Middle frontal gyrus (tissue), 1 donor: Measurements from ENCODE around the gene KXD1.
"Not testable (repeated sequence)": the region's sequence is repeated elsewhere in the genome, so short reads cannot be mapped to it uniquely, and the experiment has no call there.

ENCODE experiments used
- DNase-seq: peaks from one replicate; pipeline ENCODE4 v3.0.0-alpha.2; 2015; ENCODE audit warnings: low spot score; ENCODE audit errors: extremely low spot score

Gene KXD1, protein sequence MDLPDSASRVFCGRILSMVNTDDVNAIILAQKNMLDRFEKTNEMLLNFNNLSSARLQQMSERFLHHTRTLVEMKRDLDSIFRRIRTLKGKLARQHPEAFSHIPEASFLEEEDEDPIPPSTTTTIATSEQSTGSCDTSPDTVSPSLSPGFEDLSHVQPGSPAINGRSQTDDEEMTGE

DNA sequence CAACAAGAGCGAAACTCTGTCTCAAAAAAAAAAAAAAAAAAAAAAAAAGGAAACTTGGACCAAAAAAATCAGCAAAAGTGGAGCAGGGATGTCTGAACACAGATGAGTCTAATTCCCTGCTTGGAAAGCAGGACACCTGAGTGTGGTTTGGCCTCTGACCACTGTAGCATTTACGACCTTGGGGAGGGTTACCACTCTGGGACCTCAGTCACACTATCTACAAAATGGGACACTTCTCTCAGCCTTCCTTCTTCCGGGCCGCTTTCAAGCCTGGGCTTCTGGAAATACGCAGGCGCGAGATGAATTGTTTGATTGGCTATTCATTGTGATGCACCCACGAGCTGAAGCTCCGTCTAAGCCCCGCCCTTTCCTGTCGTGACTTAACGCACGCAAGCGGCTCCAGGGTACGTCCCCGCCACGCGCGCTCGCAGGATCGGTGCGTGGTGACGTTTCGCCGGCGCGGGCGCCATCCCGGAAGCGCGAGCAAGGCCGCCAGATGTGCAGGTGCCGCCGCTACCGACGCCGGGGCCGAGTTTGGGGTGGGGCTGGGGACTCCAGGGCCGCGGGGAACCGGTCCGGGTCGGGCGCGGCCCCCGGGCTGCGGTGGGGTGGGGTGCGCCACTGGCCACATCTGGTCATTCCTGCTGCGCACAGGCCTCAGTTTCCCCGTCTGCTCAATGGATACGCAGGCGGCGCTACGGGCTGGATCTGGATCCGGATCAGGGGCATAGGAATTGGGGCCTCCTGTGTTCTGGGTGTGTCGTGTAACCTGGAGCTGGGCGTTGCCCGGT is at the start of gene KXD1:
TSS of gene KXD1 (plus strand) at position 460 of the 791 bp plus-strand sequence. CDS start 4,187 bp downstream, outside the sequence.
- peak; percentile 95 for DNase-seq

DNA sequence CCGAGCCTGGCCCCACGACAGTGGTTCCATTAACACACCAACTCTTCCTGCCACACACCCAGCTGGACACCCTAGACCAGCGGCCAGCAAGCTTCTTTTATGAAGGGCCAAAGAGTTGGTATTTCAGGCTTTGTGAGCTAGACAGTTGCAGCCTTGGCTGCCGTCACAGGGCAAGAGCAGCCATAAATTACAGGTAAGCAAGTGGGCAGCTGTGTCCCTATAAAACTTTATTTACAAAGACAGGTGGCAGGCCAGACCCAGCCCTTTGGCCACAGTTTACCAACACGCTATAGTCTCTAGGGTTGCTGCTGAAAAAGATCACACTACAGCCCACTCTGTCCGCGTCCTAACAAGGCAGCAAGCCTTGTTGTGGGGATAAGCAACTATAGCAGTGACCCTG is 49.1 kb upstream of the KXD1 start:
- DNase-seq, result no peak

DNA sequence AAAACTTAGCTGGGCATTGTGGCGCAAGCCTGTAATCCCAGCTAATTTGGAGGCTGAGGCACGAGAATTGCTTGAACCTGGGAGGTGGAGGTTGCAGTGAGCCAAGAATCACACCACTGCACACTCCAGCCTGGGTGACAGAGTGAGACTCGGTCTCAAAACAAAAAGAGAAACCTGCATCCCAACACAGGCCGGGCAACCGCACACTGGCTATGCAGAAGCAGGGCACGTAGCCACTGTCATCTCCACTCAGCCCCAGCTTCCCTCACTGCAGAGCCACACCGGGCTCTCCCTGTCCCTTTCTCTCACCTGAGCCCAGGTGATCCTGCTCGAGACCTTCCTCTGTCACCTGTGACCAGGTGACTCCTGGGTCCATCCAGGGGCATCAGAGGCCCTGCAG is 47.5 kb upstream of the KXD1 start:
- no peak for DNase-seq

DNA sequence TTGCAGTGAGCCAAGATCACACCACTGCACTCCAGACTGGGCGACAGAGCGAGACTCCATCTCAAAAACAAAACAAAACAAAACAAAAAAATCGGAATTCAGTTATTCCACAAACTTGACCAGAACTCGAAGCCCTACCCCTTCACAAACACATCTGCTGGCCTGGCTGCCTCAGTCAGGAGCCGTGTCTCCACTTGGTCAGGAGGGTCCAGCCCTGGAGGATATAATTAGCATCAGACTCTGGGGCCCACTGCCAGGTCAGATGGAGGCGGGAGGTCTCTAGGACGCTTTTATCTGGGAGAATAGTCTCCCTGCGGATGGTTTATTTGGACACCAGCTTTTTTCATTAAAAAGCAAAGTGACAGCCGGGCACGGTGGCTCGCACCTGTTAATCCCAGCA is 43.8 kb upstream of the KXD1 start:
- no peak for DNase-seq

DNA sequence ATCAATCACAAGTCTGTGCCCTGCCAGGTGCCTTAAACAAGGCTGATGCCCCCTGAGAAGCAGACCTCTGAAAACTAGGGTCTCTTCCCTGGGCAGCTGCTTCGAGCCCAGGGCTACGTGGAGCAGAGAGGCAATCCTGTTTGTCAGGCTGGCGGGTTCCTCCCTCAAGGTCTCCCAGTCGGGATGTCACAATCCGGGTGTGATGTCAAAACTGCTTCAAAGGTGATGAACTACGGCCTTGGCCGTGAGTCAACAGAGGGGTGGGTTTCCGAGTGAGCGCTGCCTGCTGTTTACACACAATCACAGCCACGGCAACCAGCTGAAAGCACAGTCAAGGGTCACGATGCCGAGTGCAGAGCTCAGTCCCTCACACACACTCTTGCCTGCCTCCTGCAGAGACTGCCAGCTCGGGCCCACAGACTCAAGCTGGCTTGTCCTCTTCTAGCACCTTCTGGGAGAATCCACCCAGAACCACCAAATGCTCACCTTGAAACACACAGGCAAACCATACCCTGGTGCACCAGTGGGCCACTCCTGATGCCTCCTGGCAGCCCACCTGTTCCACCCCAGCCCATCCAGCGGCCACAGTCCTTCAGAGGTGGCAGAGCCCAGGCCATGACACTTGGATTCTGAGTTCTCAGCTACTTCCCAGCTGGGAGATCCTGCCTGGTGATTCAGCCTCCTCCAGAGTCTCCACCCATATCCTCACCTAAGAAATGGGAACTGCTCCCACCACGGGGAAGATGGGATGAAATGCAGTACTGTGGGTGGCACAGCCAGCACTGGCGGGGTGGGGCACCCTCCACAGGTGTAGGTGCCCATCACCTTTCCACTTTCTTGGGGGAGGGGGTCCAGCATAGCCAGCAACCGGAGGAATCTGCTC is 42.6 kb upstream of the KXD1 start:
- DNase-seq, result no peak

DNA sequence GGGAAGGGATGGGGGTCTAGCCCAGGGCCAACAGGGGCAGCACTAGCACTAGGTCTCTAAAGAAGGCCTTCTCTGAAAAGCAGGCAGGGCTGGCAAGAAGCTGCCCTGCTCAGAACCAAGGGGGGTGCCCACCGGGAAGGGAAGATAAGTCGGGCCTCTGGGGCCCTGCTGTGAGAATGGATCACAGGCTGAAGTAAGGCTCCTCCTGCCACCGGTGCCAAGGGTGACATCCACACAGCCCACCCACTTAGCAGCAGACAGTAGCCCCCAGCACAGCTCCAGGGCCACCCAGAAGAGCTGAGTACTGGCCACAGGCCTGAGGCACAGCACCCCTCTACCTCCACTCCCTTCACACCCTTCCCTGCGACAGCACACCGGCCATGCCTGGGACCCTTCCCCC is 41.7 kb upstream of the KXD1 start:
- DNase-seq, result no peak

DNA sequence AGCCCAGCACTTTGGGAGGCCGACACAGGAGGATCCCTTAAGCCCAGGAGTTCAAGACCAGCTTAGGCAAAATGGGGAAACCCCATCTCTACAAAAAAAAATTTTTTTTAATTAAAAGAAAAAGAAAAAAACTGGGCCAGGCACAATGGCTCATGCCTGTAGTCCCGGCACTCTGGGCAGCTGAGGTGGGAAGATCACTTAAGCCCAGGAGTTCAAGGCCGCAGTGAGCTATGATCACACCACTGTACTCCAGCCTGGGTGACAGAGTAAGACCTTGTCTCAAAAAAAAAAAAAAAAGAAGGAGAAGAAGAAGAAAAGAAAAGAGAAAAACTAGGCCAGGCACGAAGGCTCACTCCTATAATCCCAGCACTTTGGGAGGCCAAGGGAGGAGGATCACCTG is 40.1 kb upstream of the KXD1 start:
- DNase-seq, result no peak

DNA sequence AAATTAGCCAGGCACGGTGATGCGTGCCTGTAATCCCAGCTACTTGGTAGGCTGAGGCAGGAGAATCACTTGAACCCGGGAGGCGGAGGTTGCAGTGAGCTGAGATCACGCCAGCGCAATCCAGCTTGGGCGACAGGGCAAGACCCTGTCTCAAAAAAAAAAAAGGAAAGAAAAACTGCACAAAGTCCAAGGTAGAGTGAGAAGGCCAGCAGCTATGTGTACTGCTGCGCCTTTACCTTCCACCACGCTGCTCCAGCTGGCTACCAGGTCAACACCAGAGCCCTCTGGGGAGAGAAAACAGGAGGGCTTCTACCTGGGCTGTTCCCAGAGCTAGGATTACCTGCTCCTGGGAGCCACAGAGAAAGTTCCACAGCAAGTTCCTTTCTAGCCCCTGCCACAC is 39.0 kb upstream of the KXD1 start:
- DNase-seq, result no peak

DNA sequence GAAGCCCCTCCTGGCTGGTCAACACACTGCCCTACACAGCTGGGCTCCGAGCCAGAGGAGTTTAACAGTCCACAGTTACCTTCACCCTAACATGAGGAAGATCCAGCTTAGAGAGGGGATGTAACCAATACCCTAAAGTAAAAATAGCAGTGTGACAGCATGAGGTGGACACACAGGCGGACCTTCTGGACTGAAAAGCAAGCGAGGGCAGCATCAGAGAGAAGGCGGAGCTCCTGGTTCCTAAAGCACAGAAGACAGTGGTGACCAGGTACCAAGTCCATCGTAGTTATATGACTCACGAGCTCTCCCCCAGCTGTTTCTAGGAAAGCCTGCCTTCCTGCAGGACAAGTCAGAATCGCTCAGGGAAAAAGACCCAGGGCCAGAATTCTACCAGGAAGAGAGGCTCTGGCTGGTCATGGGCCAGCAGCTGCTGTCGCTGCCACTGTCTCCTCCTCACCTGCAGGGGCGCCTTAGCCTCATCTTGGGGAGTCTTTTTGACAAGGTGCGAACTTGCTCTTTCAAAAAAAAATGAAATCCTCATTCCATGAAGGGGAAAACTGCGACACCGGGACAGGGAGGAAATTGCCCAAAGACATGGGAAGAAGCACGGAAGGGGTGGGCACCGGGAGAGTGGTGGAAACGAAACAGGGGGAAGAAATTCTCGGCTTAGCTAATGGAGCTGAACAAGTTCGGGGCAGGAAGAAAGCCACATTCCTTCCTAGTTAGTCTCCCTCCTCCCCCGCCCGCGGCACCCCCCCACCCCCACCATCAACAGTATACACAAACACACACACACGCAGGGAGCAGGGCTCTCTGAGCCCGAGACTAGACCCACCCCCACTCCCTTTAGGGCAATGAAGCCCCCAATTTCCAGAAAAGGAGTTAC is 37.5 kb upstream of the KXD1 start:
- DNase-seq, result no peak

DNA sequence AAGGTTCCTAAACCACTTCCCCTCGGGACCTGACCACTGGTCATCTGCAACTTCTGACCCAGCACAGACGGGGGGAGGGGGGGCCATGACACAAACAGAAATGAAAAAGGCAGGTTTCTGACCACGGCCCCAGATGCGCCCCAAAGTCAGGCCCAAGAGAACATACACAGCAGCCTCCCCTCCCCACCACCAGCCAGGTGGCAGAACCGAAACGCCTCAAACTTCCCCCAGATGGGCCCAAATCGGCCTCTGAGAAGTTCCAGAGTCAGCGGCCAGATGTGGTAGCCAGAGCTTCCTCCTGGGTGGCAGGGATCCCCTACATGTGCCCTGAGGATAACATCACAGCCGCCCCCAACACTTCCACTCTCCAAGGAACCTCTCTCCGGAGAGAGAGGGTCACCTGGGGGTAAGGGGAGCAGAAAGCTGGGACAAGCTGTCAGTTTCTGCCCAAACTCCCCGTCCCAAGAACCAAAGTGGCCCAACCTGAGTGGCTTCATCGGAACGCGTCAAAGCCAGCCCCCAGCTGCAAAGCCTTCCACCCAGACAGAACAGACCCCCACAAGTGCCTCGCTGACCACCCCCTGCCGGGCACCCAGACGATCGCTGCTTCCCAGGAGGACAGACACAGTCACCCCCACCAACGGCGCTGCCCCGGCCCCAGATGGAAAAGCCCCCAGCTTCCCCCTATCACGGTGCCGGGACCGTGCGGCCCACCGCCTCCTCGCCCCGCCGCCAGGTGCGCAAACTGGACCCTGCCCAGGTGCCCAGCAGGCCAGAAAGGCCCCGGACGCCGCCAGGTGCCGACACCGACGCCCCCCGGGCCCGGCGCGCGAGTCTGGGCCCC is 36.6 kb upstream of the KXD1 start:
- DNase-seq, result no peak

DNA sequence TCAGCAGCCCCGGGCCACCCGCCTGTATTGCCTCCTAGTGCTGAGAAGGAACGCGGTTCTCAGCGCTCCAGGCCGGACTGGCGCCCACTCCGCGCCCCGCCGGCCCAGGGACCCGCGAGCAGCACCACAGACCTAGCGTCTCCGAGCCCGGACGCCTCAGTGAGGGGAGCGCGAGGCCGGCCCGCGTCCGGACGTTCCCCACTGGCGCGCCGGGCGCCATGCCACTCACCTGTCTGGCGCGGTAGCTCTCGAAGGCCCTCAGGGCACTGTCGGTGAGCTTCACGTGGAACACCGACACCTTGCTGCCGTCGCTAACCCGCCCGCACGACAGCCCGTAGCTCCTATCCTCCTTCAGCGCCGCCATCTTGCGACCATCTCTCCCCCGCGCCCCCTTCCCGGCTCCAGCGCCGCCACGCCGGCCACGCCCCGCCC is 36.0 kb upstream of the KXD1 start, which contains the start of gene ELL:
TSS of gene ELL (minus strand) at position 379 of the 432 bp plus-strand sequence. CDS start at position 364, 15 bp downstream.
- no peak for DNase-seq

DNA sequence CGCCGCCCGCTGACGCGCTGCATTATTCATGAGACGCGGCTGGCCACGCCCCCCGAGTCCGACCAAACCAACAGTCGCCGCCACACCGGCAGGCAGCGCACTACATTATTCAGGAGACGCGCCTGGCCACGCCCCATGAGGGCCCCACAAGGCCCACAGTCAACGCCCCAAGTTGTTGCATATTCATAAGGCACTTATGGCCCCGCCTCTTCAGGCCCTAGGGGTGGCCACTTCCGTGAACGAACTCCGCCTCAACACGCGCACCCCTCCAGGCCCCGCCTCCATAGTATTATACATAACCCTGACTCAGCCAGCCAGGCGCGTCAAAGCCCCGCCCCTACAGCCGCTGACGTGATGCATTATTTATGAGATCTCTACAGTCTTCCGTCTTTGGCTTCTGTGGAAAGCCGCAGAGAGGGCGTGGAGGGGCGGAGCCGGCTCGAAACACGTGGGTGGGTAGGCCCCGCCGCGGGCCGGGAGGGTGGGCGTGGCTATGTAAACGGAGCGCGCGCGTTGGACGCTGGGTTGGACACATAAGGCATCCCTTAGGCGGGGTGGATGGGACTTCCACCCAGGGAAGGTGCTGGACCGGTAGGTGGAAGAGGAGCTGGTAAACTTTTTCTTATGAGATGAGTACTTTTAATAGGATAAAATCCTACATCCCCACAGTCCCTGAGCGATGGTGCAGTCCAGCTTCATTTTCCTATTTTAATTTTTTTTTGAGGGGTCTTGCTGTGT is 35.4 kb upstream of the KXD1 start:
- peak; percentile 100 for DNase-seq

DNA sequence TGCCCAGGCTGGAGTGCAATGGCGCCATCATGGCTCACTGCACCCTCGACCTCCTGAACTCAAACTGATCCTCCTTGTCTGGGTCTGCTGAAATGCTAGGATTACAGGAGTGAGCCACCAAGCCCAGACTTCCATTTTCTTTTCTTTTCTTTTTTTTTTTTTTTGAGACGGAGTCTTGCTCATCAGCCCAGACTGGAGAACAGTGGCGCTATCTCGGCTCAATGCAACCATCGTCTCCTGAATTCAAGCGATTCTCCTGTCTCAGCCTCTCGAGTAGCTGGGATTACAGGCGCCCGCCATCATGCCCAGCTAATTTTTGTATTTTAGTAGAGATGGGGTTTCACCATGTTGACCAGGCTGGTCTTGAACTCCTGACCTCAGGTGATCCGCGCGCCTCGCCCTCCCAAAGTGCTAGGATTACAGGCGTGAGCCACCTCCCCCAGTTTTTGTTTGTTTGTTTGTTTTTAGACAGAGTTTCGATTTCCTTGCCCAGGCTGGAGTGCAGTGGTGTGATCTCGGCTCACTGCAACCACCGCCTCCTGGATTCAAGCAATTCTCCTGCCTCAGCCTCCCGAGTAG is 34.7 kb upstream of the KXD1 start:
- not testable (repeated sequence) for DNase-seq

DNA sequence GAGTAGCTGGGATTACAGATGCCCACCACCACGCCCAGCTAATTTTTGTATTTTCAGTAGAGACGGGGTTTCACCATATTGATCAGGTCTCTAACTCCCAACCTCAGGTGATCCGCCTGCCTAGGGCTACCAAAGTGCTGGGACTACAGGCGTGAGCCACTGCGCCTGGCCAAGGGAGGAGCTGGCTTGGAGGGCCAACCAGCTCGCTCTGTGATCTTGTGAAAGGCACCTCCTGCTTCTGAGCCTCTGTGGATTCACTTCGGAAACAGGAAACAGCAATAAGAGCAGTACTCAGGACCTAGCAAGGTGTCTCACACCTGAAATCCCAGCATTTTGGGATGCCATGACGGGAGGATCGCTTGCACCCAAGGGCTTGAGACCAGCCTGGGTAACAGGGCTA is 33.8 kb upstream of the KXD1 start:
- DNase-seq, result no peak

DNA sequence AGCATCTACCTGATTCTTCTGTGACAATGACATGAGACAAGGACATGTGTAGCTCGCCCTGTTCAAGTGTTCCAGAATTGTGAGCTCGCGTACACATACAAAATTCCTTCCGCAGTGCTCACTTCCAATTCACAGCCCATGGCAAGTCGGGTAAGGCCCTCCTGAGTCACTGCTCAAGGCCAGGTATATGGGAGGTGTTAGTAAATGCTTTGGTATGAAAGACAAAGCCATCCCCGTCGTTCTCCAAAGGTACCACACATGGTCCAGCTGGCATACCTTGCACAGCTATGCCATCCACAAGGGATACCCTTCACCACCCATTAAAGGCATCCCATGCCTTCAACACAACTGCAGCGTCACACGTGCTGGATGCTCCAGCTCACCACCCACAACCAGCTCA is 31.4 kb upstream of the KXD1 start:
- no peak for DNase-seq

DNA sequence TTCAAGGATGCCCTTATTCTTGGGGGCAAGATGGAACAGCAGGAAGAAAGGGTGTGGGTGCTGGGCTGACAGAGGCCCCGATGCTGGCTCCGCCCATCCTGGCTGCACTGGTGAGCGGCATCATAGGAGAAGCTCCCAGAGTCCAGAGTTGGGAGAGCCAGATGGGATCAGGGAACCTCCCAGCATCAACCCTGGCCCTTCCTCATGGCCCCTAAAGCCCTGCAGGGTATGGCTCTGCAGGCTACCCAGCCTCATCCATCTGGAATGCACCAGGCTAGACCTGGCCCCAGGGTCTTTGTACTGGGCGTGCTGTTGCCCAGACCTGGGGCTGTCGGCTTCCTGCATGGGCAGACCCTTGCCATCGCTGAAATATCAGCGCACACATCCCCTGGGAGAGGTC is 27.9 kb upstream of the KXD1 start:
- DNase-seq, result no peak

DNA sequence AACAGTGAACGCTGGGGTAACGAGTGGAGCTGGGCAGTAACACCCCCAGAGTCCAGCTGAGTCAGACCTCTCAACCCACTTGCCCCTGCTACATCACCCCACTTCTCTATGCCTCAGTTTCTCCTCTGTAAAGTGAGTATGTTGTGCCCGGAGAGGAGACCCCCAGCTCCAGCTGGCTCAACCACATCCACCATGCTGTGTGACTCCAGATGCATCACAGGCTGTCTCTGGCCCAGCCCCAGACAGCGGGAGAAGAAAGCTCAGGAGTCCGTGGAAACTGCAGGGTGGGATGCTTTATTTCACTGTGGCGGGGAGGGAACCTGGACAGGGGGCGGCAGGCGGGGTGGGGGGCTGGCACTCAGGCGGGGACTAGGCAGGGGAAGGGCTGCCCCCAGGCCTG is 26.2 kb upstream of the KXD1 start:
- DNase-seq, result no peak

DNA sequence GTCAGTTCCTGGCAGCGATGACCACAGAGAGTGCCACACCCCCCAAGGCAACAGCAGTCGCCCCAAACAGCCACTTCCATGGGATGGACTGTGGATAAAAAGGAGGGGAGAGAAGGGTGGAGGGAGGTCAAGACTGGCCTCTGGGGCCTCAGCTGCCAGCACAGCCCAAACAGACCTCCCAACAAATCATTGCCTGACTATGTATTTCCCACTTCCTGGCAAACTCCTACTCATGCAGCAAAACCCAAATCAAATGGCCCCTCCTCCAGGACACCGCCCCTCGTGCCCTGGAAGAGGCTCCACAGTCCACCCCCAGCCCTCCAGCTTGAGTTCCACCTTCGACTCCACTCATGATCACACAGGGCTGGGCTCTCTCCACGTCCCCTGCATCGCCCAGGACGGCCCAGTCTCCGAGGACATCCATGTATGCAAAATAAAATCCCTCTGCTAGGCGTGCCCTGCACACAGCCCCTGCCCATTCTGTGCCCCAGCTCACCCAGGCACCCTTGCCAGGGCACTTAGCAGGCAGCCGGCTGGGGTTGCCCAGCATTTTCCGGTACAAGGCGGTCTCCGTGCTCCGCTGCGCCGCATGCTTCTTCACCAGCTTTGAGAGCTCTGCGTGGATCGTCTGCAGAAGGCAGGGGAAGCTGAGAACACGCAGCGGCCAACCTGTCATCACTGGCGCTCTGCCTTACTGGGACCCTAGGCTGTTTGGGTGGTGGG is 25.3 kb upstream of the KXD1 start:
- DNase-seq, result no peak
